HG02870 (cell line): ENCODE data around the gene TNF.

Experiments
- ATAC-seq: cut with Tn5 transposase; IDR thresholded peaks from one replicate; pipeline ENCODE4 v1.9.1; 2021; ENCODE audit warnings: mild to moderate bottlenecking, moderate library complexity; ENCODE audit not compliant: unreplicated experiment

TNF gene

DNA sequence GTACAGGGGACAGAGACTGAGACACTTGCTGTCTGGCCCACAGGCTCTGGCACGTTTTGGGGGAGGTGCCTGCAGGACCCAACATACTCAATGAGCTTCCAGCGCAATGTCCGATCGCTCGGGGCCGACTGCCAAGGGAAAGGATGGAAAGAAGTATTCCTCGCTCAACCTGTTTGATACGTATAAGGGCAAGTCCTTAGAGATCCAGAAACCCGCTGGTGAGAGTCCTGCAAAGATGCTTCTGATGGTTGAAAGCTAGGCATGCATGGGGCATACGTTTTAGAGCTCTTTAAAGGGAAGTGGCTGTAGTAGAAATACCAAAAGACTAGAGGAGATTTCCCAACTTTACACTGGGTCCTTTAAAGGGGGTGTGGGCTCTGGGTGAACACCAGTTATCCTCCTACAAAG, 47.3 kb downstream of the TNF start:
- no peak for ATAC-seq

DNA sequence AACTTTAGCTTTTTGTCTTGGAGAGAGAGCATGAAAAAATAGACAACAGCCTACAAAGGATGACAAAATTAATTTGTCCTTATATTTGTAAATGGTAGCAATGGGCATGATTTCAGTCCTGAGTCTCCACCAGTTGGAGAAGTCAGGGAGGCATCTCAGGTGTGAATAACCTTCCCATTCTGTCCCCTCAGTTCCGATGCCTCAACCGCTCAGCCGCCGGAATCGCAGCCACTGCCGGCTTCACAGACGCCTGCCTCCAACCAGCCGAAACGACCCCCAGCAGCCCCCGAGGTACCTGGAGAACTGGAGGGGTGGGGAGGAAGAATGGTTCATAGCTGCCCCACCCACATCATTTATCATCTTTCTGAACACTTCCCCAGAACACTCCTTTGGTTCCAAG, 48.7 kb downstream of the TNF start:
- ATAC-seq: no peak

DNA sequence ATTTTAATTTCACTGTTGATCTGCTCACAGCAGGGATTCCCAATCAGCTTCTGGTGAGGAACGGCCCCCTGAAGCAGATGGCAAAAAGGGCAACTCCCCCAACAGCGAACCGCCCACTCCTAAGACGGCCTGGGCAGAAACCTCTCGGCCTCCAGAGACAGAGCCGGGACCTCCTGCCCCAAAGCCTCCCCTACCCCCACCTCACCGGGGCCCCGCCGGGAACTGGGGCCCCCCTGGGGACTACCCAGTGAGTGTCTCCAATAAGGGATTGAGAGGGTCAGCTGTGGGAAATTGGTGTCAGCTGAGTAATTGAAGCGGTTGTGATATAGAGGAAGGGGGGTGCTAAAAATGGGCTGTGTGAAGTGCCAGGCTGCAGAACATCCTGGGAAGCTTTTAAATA, 51.6 kb downstream of the TNF start:
- ATAC-seq: no peak

DNA sequence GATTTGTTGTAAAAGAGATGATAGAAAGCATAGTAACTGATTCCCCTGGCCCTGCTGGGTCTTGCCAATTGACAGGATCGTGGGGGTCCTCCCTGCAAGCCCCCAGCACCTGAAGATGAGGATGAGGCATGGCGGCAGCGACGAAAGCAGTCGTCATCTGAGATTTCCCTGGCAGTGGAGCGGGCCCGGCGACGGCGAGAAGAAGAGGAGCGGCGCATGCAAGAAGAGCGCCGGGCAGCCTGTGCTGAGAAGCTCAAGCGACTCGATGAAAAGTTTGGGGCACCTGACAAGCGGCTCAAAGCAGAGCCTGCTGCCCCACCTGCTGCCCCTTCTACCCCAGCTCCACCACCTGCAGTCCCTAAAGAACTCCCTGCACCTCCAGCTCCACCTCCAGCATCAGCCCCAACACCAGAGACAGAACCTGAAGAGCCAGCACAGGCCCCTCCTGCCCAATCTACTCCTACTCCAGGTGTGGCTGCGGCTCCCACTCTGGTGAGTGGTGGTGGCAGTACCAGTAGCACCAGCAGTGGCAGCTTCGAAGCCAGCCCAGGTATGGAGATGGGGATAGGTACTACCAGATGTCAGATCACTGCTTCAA, 52.4 kb downstream of the TNF start:
- ATAC-seq: no peak
